Measurements from ENCODE around the gene VIL1.

VIL1 gene

GRCh38 chr2:218418717-218419458 lies at the start of gene VIL1:
Gene VIL1 (plus strand): TSS chr2:218419123. CDS start chr2:218423779, 4,656 bp downstream.
- no peak for DNase-seq

- no peak for DNase-seq
Measured at GRCh38 chr2:218369330-218369729, 49.6 kb upstream of the VIL1 start.

GRCh38 chr2:218370410-218371063 lies 48.4 kb upstream of the VIL1 start:
- DNase-seq, result peak; percentile 41

GRCh38 chr2:218371983-218372350 lies 47.0 kb upstream of the VIL1 start:
- no peak for DNase-seq

- DNase-seq, result no peak
Measured at GRCh38 chr2:218374795-218375194, 44.1 kb upstream of the VIL1 start.

GRCh38 chr2:218375212-218375611 lies 43.7 kb upstream of the VIL1 start:
- DNase-seq, result peak; percentile 78

GRCh38 chr2:218378053-218378452 lies 40.9 kb upstream of the VIL1 start:
- DNase-seq, result no peak

GRCh38 chr2:218381916-218382366 lies 37.0 kb upstream of the VIL1 start, which contains the start of gene SLC11A1:
Gene SLC11A1 (plus strand): TSS chr2:218382273. CDS start chr2:218382369, 96 bp downstream.
- DNase-seq, result no peak

- DNase-seq, result no peak
Measured at GRCh38 chr2:218382785-218383184, 36.1 kb upstream of the VIL1 start.

- DNase-seq, result no peak
Measured at GRCh38 chr2:218383892-218384519, 34.9 kb upstream of the VIL1 start.

- DNase-seq, result no peak
Measured at GRCh38 chr2:218384975-218385374, 33.9 kb upstream of the VIL1 start.

- no peak for DNase-seq
Measured at GRCh38 chr2:218386505-218387368, 32.2 kb upstream of the VIL1 start.

GRCh38 chr2:218387369-218388194 lies 31.3 kb upstream of the VIL1 start:
- peak; percentile 71 for DNase-seq

GRCh38 chr2:218389333-218390150 lies 29.4 kb upstream of the VIL1 start:
- no peak for DNase-seq

- DNase-seq, result no peak
Measured at GRCh38 chr2:218391202-218391601, 27.7 kb upstream of the VIL1 start.

- no peak for DNase-seq
Measured at GRCh38 chr2:218392459-218392858, 26.5 kb upstream of the VIL1 start.

- no peak for DNase-seq
Measured at GRCh38 chr2:218392891-218393462, 25.9 kb upstream of the VIL1 start.

- DNase-seq, result no peak
Measured at GRCh38 chr2:218393750-218394290, 25.1 kb upstream of the VIL1 start.

- no peak for DNase-seq
Measured at GRCh38 chr2:218394298-218395089, 24.4 kb upstream of the VIL1 start.

GRCh38 chr2:218395090-218395444 lies 23.9 kb upstream of the VIL1 start:
- DNase-seq, result no peak

Measured in HCEC 1CT (cell line).